ENCODE measurements around the gene ITFG1. TPM values are rescaled to one million over a fixed set of nuclear protein-coding genes. Genes with fewer than 3 reads are reported as not detected.

The ITFG1 gene
- total and polyA plus RNA-seq, 2 of the 13 experiments (the other 11 are each of a cell fraction or from before 2014, with no cell fraction given), result 74.5 to 150 TPM

GRCh38 chr16:47254756-47255155 lies 206.1 kb downstream of the ITFG1 start (continued):
- no peak for TF ChIP-seq KDM2A (CRISPR knock-in tag; IDR thresholded peaks at IDR 0.05; ENCODE audit: borderline replicate concordance, low read depth)

- intact Hi-C loops (cut with micrococcal nuclease; ENCODE audit: unreplicated experiment) (no loop called here), in situ Hi-C loops (cut with HindIII; ENCODE audit: extremely low pct_ligation_motif_present, low pct_unique_long_range_greater_than_20kb) (no loop called here)
- no peaks in the 10 kb centered on the region for H3K27me3 ChIP-seq (ENCODE audit: control insufficient read depth in 1 of 2, insufficient read depth in 2 of 2, low read length in 2 of 2)
- no peak overlapping the region for H3K4me2 ChIP-seq (ENCODE audit: low read depth, low read length)
- ChIA-PET CTCF (ENCODE audit: low intra/inter-chr PET ratio, low total read pairs) (no interaction called here), POLR2A (no interaction called here)
- H3K27ac ChIP-seq (ENCODE audit: extremely low read length, insufficient read depth, low read length), result no peak overlapping the region
- no peak for TF ChIP-seq CBX1 (IDR thresholded peaks at IDR 0.05; ENCODE audit: low read depth)
- TF ChIP-seq MXD4 (CRISPR knock-in tag; IDR thresholded peaks at IDR 0.05), result no peak
- TF ChIP-seq ZNF10 (CRISPR knock-in tag; IDR thresholded peaks at IDR 0.05; ENCODE audit: borderline replicate concordance, low read depth), result no peak
- no peak for TF ChIP-seq FOSL2 (CRISPR knock-in tag; IDR thresholded peaks at IDR 0.05)
- TF ChIP-seq ZNF33B (CRISPR knock-in tag; IDR thresholded peaks at IDR 0.05), result no peak
- TF ChIP-seq E2F5 (CRISPR knock-in tag; conservative IDR thresholded peaks at IDR 0.05), result no peak
- TF ChIP-seq CHD4 (IDR thresholded peaks at IDR 0.05; ENCODE audit: borderline replicate concordance, low read length), result no peak
- TF ChIP-seq SKI (IDR thresholded peaks at IDR 0.05; ENCODE audit: partially characterized antibody), result no peak
- no peak for TF ChIP-seq ZNF569 (CRISPR knock-in tag; IDR thresholded peaks at IDR 0.05; ENCODE audit: borderline replicate concordance)
- no peak for TF ChIP-seq KDM2A (CRISPR knock-in tag; IDR thresholded peaks at IDR 0.05; ENCODE audit: borderline replicate concordance, low read depth)
- TF ChIP-seq NCOA5 (CRISPR knock-in tag; IDR thresholded peaks at IDR 0.05), result no peak
- no peak for TF ChIP-seq ZNF296 (CRISPR knock-in tag; conservative IDR thresholded peaks at IDR 0.05)
- no peak for TF ChIP-seq ZBTB49 (CRISPR knock-in tag; IDR thresholded peaks at IDR 0.05; ENCODE audit: borderline replicate concordance)
- no peak for TF ChIP-seq ZBTB7A (CRISPR knock-in tag; IDR thresholded peaks at IDR 0.05)
- TF ChIP-seq ZNF354B (CRISPR knock-in tag; IDR thresholded peaks at IDR 0.05), result no peak
- ATAC-seq (no peak), DNase-seq (ENCODE audit: low spot score) (no peak), FAIRE-seq (no peak)
- H3K9ac ChIP-seq (ENCODE audit: insufficient read depth, low read depth, low read length), result no peak overlapping the region
- WGBS (ENCODE audit: low lambda C conversion rate), result 94% methylated on average over 2 of the region's 2 CpGs
- no peaks in the 10 kb centered on the region for H4K20me1 ChIP-seq (ENCODE audit: insufficient read depth, low read length)
- no peak overlapping the region for H3K4me3 ChIP-seq (replicated peaks in 1 of 3; ENCODE audit: insufficient read depth in 1 of 3, low read depth in 2 of 3, low read length in 3 of 3)
- H3K9me3 ChIP-seq (ENCODE audit: low read length), result no peaks in the 10 kb centered on the region
- H3K36me3 ChIP-seq (replicated peaks in 1 of 2; ENCODE audit: control insufficient read depth in 1 of 2, insufficient read depth in 2 of 2, low read length in 2 of 2), result peaks cover 0 to 3% of the 10 kb centered on the region in 2 experiments; a peak in 2 of 5 replicates
- H2AFZ ChIP-seq (ENCODE audit: low read length), result no peak overlapping the region
- H3K79me2 ChIP-seq (ENCODE audit: insufficient read depth, low read length), result no peaks in the 10 kb centered on the region
- BruUV-seq (replicated peaks), result no TSS peak
- H3K4me1 ChIP-seq (ENCODE audit: insufficient read depth, low read length), result no peaks in the 10 kb centered on the region
Observed at GRCh38 chr16:47250983-47251382, 209.9 kb downstream of the ITFG1 start.

Data from HepG2 (cell line).